GM12801 (cell line): ENCODE data around the gene LLGL2.

ENCODE experiments used
- TF ChIP-seq, protein P1 (sequence below): IDR thresholded peaks from one replicate; pipeline ENCODE4 v1.5.1; 2011; ENCODE audit warnings: control low read depth; ENCODE audit not compliant: insufficient read length; ENCODE audit errors: extremely low read depth

LLGL2 gene

DNA sequence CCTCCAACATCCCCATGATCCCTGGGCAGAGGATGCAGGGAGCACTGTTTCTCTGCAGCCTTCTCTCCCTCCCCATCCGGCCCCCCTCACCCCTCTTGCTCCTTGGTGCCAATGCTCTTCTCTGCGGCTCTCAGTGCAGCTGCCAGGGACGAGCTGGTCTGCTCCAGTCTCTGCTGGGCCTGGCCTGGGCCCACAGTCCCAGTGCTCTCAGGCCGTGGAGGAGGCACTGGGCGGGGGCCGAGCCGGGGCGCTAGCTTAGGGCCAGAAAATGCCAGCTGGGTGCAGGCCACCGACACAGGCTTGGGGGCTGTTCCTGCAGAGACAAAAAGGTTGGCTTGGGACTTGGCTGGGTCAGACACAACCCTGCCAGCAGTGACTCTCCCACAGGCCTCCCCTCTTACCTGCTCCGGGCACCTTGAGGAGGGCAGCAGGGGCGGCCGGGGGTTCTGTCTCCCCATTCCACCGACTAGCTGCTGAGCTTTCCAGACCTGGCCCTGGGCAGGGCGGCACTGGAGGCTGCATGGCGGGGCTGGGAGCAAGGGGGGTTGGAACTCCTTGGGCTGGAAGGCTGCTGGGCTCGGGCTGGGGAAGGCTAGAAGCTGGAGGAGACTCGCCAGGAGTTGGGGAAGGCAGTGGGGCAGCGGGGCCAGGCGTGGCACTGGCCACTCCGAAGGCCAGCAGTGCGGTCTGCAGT, 24.0 kb upstream of the LLGL2 start:
- TF ChIP-seq, protein P1, sequence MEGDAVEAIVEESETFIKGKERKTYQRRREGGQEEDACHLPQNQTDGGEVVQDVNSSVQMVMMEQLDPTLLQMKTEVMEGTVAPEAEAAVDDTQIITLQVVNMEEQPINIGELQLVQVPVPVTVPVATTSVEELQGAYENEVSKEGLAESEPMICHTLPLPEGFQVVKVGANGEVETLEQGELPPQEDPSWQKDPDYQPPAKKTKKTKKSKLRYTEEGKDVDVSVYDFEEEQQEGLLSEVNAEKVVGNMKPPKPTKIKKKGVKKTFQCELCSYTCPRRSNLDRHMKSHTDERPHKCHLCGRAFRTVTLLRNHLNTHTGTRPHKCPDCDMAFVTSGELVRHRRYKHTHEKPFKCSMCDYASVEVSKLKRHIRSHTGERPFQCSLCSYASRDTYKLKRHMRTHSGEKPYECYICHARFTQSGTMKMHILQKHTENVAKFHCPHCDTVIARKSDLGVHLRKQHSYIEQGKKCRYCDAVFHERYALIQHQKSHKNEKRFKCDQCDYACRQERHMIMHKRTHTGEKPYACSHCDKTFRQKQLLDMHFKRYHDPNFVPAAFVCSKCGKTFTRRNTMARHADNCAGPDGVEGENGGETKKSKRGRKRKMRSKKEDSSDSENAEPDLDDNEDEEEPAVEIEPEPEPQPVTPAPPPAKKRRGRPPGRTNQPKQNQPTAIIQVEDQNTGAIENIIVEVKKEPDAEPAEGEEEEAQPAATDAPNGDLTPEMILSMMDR = no peak

DNA sequence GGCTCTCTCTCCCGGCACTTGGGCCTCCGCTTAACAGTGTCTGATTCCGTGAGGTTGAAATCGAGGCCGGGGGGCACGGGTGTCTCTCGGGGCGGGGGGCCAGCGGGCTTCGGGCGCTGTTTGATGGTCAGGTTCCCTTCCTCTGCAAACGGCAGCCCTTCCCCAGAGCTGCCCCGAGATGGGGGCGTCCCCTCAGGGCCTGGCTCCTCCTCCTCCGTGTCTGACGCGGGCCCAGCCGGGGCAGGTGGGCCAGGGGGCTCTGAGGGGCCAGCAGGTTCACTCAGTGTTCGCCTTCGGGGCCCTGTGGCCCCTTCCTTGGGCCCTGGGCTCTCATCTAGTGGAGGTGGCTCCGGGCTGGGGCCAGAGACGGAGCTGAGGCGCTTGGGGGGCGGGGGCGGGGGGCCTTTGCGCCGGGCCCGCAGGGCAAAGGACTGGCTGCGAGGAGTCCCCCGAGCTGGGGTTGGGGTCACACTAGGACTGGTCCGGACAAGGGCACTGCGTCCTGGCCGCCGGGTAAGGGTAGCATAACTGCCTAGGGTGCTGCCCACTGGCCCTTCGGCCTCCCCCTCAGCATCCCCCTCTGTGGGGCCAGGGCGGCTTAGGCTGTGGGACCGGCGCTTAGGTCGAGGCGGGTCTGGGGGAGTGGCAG, 23.3 kb upstream of the LLGL2 start:
- TF ChIP-seq, protein P1 = no peak

DNA sequence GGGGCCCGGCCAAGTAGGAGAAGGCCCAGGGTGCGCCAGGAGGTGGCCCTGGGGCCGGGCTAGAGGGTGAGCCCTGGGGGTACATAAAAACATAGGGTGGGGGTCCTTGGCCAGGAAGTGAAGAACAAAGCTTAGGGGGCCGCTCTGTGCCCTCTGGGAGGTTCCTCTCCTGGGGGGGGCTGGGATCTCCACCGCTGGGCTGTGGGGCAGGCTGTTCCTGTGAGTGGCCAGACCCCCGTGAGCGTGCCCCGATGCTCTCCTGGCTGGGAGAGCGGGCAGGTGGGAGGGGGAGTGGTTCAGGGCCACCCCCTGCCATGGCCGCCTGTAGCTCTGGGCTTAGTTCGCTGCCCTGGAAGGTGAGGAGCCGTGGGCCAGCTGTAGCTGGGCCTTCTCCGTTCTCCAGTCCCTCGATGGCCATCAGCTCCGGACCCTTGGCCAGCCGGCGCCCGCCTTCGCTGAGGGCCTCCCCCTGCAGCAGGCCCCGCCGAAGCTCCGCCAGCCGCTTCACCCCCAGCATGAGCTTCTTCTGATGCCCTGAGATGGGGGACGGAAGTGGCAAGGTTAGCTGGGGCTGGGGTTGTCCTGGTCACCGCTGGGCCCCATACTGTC, 22.7 kb upstream of the LLGL2 start:
- TF ChIP-seq, protein P1 = no peak

DNA sequence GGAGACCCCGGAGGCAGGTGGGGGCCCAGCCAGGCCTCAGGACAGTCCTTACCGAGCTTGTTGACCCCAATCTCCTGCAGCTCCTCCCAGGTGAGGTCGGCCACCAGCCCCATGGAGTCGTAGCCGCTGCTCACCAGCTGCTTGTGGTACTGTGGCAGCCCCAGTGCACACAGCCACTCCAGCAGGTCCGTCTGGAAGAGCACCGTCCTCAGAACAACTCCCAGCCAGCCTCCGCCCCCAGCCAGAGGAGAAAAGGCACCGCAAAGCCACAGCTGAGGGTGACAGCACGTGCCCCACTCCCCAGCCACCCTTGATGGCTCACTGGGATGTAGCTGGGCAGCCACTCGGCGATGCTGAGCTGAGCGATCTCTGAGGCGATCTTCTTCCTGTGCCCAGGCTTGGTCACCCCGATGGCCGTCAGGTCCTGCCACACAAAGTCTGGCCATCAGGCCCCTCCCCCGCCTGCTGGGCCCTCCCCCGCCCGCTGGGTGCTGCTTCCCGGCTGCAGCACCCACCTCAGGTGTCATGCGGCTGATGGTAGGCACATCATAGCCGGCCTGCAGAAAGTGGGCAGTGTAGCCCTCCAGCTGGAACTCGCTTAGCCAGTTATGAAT, 22.1 kb upstream of the LLGL2 start:
- TF ChIP-seq, protein P1 = no peak

DNA sequence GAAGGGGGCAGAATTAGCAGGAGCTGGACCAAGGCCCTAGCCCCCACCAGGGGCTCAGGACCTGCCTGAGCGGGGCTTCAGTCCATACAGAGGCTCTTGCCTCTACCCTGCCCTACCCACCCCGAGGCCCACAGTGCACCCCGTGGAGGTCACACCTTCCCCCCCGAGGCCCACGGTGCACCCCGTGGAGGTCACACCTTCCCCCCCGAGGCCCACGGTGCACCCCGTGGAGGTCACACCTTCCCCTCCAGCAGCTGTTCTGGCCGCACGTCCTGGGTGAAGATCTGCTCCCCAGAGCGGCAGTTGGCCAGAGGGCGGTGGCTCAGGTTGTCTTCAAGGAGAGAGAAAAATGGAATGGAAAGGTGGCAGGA, 21.5 kb upstream of the LLGL2 start:
- TF ChIP-seq, protein P1 = no peak

DNA sequence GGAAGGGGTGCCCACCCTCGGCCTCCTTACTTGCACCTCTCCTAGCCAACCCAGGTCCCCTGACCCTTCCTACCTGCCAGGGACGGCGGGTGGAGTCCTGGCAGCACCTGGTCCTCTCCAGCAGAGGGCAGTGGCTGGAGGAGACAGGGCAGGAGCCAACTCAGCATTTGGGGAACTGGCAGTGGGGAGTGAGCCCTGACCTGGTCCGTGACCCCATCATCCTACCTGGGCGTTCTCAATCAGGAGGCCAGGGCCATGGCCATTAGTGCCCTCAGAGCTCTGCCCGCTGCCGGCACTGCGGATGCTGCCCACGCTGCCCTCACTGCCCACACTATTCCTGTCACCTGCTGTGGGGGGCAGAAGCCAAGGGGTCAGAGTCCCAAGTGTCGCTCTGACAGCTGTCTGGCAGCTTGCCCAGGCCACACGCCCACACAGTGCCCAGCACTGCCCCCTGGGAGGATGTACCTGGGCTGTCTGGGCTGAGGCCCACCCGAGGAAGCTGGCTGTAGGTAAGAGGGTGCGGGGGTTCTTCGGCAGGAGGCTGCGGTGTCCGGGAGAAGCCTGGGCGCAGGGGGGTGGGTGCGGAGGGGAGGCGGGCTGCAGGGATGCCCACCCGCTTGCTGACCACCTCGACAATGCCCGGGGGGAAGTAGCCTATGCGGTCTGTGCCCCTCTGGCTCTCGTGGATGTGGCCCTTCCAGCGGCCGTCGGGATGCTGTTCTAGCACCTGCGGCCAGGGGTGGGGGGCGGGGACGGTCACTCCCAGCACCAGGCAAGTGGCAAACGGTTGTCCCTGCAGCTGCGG, 20.9 kb upstream of the LLGL2 start:
- TF ChIP-seq, protein P1 = no peak

DNA sequence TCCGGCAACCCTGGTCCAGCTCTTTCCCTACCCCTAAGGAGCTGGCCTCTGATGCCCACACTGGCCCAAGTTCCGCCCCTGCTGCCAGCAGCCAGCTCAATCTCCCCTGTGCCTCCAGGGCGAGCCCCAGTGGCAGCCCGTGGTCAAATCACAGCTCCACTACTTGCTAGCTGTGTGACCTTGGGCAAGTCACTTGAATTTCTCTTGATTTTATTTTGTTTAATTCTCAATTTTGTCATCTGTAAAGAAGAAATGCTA, 20.4 kb upstream of the LLGL2 start:
- TF ChIP-seq, protein P1 = no peak
